ENCODE data around the gene KIAA1671. TPM values are rescaled to one million over a fixed set of nuclear protein-coding genes. Genes with fewer than 3 reads are reported as not detected.

Gene KIAA1671
- total RNA-seq, 2 experiments from 2014 or later, result 6.5 to 6.8 TPM

DNA sequence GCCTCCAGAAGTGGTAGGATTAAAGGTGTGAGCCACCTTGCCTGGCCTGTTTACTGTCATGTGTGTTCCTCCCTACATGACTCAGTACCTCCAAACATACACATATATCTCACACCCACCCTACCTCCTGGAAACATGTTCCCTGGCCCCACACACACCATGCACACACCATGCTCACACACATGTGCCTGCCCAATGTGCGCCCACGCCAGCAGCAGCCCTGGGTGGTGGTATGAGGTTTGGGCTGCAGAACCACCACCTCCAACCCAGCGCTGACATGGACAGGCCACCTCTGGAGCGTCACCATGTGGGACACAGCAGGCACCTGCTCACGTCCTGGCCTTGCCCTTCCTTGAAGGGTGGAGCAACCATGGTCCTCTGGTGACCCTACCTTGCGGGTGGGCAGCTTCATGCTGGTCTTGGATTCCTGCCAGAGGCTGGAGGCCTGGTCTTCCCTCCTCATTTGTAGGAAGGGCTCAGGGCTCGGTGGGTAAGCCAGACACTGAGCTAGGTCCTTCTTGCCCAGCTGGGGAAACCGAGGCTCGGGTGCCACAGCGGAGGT, 37.9 kb downstream of the KIAA1671 start:
- H3K4me1 Mint-ChIP-seq (ENCODE audit: low read depth), result peaks cover 14% of the 10 kb centered on the region
- POLR2A ChIA-PET, result no interaction called here
- TF ChIP-seq, protein P1, sequence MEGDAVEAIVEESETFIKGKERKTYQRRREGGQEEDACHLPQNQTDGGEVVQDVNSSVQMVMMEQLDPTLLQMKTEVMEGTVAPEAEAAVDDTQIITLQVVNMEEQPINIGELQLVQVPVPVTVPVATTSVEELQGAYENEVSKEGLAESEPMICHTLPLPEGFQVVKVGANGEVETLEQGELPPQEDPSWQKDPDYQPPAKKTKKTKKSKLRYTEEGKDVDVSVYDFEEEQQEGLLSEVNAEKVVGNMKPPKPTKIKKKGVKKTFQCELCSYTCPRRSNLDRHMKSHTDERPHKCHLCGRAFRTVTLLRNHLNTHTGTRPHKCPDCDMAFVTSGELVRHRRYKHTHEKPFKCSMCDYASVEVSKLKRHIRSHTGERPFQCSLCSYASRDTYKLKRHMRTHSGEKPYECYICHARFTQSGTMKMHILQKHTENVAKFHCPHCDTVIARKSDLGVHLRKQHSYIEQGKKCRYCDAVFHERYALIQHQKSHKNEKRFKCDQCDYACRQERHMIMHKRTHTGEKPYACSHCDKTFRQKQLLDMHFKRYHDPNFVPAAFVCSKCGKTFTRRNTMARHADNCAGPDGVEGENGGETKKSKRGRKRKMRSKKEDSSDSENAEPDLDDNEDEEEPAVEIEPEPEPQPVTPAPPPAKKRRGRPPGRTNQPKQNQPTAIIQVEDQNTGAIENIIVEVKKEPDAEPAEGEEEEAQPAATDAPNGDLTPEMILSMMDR (IDR thresholded peaks at IDR 0.05), result no peak
- CTCF ChIA-PET, result no interaction called here
- DNase-seq, result no peak
- no peaks in the 10 kb centered on the region for H3K9me3 Mint-ChIP-seq
- ATAC-seq, result no peak
- H3K27ac Mint-ChIP-seq, result no peak overlapping the region
- peaks cover 12% of the 10 kb centered on the region for H3K27me3 Mint-ChIP-seq
- no peaks in the 10 kb centered on the region for H3K36me3 Mint-ChIP-seq (ENCODE audit: low read depth)
- intact Hi-C loops (cut with micrococcal nuclease), result no loop called here
- no peak overlapping the region for H3K4me3 Mint-ChIP-seq

GRCh38 chr22:24992946-24993345, 40.4 kb downstream of the KIAA1671 start:
- intact Hi-C loops (cut with micrococcal nuclease), result no loop called here
- Mint-ChIP-seq H3K27ac (no peak overlapping the region), H3K9me3 (no peaks in the 10 kb centered on the region), H3K36me3 (ENCODE audit: low read depth) (no peaks in the 10 kb centered on the region), H3K27me3 (peaks cover 10% of the 10 kb centered on the region), H3K4me1 (ENCODE audit: low read depth) (peaks cover 9% of the 10 kb centered on the region), H3K4me3 (no peak overlapping the region)
- ATAC-seq (no peak), DNase-seq (no peak)
- POLR2A ChIA-PET, result no interaction called here
- TF ChIP-seq, protein P1 (IDR thresholded peaks at IDR 0.05), result no peak
- CTCF ChIA-PET, result interaction anchor here (0.8 kb wide), 1 partner anchor 55 kb away, joined by 3 read pairs; no protein-coding TSS in a partner anchor

DNA sequence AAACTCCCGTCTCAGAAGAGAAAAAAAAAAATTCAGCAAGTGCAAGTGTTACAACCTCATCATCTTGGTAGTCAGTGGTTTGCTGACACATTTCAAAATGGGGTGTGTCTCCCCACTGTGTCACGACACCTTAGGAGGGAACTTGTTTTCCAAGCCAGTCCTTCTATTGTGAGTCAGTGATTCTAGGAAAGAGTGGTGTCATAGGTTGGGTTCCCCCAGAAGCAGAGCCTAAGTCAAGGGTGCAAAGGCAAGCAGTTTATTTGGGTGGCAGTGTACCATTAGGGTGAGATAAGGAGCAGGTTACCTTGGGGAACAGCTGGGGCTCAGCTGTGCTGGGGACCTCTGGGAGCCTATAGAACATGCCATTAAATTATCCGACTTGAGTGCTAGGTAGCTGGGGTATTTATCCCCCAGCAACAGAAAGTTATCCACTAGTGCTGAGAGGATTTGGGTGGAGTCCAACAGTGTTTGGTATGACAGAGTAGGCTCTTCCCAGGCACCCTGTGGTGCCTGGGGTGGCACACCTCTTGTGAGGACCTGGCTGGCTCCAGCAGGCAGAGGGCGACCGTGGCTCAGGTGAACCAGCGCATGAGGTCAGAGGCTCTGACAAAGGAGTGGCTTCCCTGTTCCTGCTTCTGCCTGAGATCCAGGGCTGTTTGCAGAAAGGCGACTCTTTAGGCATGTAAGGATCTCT, 41.7 kb downstream of the KIAA1671 start:
- POLR2A ChIA-PET, result interaction anchor here (0.6 kb wide), 1 partner anchor 145 kb away, joined by 3 read pairs; no protein-coding TSS in a partner anchor
- ATAC-seq (peak; percentile 97), DNase-seq (peak; percentile 67)
- TF ChIP-seq, protein P1 (IDR thresholded peaks at IDR 0.05), result no peak
- peaks cover 9% of the 10 kb centered on the region for H3K4me1 Mint-ChIP-seq (ENCODE audit: low read depth)
- H3K36me3 Mint-ChIP-seq (ENCODE audit: low read depth), result no peaks in the 10 kb centered on the region
- no peak overlapping the region for H3K4me3 Mint-ChIP-seq
- H3K9me3 Mint-ChIP-seq, result no peaks in the 10 kb centered on the region
- peaks cover 7% of the 10 kb centered on the region for H3K27me3 Mint-ChIP-seq
- no peak overlapping the region for H3K27ac Mint-ChIP-seq
- intact Hi-C loops (cut with micrococcal nuclease), result no loop called here
- CTCF ChIA-PET, result interaction anchor here (1.0 kb wide), 1 partner anchor 56 kb away, joined by 3 read pairs; no protein-coding TSS in a partner anchor

- ChIA-PET POLR2A (interaction anchor here (1.0 kb wide), 1 partner anchor 22 kb away, joined by 3 read pairs; no protein-coding TSS in a partner anchor), CTCF (interaction anchor here (0.7 to 1.0 kb wide), 2 partner anchors 53 to 55 kb away, joined by 3 read pairs; no protein-coding TSS in a partner anchor)
- Mint-ChIP-seq H3K27me3 (peaks cover 6% of the 10 kb centered on the region), H3K27ac (no peak overlapping the region), H3K4me1 (ENCODE audit: low read depth) (peaks cover 9% of the 10 kb centered on the region), H3K4me3 (no peak overlapping the region), H3K36me3 (ENCODE audit: low read depth) (no peaks in the 10 kb centered on the region), H3K9me3 (no peaks in the 10 kb centered on the region)
- DNase-seq, result no peak
- TF ChIP-seq, protein P1 (IDR thresholded peaks at IDR 0.05), result no peak
- intact Hi-C loops (cut with micrococcal nuclease), result no loop called here
- no peak for ATAC-seq
These were observed 43.2 kb downstream of the KIAA1671 start for GRCh38 chr22:24995649-24996180.
